ENCODE measurements around the gene BRME1.

Gene BRME1

GRCh38 chr19:13946414-13946813 is 40.5 kb upstream of the BRME1 start:
- DNase-seq (ENCODE audit: low spot score) = no peak
- in situ Hi-C loops (cut with MboI; ENCODE audit: low sequenced_read_pairs, unreplicated experiment) = no loop called here
- TF ChIP-seq, protein P1, sequence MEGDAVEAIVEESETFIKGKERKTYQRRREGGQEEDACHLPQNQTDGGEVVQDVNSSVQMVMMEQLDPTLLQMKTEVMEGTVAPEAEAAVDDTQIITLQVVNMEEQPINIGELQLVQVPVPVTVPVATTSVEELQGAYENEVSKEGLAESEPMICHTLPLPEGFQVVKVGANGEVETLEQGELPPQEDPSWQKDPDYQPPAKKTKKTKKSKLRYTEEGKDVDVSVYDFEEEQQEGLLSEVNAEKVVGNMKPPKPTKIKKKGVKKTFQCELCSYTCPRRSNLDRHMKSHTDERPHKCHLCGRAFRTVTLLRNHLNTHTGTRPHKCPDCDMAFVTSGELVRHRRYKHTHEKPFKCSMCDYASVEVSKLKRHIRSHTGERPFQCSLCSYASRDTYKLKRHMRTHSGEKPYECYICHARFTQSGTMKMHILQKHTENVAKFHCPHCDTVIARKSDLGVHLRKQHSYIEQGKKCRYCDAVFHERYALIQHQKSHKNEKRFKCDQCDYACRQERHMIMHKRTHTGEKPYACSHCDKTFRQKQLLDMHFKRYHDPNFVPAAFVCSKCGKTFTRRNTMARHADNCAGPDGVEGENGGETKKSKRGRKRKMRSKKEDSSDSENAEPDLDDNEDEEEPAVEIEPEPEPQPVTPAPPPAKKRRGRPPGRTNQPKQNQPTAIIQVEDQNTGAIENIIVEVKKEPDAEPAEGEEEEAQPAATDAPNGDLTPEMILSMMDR (IDR thresholded peaks at IDR 0.05; ENCODE audit: borderline replicate concordance, control extremely low read depth, extremely low read depth, insufficient read depth, missing control alignments) = no peak

DNA sequence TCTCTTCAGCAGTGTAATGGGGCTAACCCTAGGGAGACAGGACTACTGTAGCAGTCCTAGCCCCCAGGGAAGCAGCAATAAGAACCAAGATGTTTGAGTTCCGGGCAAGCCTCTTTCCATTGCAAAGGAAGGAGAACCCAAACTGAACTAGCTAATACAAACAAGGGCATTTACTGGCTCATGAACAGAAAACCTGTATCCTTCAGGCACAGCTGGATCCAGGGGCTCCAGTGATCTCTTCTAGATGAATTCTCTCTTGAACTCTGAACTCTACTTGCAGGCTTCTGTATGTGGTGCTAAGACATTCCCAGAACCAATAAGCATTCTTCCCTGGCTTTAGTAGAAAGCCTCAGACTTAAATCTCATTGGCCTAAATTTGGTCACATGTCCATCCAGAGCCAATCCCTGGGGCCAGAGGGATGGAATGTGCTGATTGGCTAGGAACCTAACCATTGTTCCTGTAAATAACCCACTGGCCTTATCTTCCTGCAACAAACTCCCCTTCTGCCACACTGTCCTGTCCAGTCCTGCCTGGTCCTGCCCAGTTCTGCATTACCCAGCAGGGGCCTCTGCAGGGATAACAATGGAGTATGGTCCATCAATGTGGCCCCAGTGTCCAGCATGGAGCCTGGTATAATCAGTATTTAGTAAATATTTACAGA is 36.2 kb upstream of the BRME1 start:
- in situ Hi-C loops (cut with MboI; ENCODE audit: low sequenced_read_pairs, unreplicated experiment) = no loop called here
- TF ChIP-seq, protein P1 (IDR thresholded peaks at IDR 0.05; ENCODE audit: borderline replicate concordance, control extremely low read depth, extremely low read depth, insufficient read depth, missing control alignments) = no peak
- DNase-seq (ENCODE audit: low spot score) = no peak

GRCh38 chr19:13938301-13939064 is 32.6 kb upstream of the BRME1 start, which contains the start of gene PODNL1:
Gene PODNL1 (minus strand): TSS chr19:13938417. CDS start chr19:13938181, 236 bp downstream.
- TF ChIP-seq, protein P1 (IDR thresholded peaks at IDR 0.05; ENCODE audit: borderline replicate concordance, control extremely low read depth, extremely low read depth, insufficient read depth, missing control alignments) = no peak
- no peak for DNase-seq (ENCODE audit: low spot score)
- in situ Hi-C loops (cut with MboI; ENCODE audit: low sequenced_read_pairs, unreplicated experiment) = no loop called here

GRCh38 chr19:13937479-13938300 is 31.8 kb upstream of the BRME1 start:
- in situ Hi-C loops (cut with MboI; ENCODE audit: low sequenced_read_pairs, unreplicated experiment) = no loop called here
- no peak for DNase-seq (ENCODE audit: low spot score)
- TF ChIP-seq, protein P1 (IDR thresholded peaks at IDR 0.05; ENCODE audit: borderline replicate concordance, control extremely low read depth, extremely low read depth, insufficient read depth, missing control alignments) = no peak

DNA sequence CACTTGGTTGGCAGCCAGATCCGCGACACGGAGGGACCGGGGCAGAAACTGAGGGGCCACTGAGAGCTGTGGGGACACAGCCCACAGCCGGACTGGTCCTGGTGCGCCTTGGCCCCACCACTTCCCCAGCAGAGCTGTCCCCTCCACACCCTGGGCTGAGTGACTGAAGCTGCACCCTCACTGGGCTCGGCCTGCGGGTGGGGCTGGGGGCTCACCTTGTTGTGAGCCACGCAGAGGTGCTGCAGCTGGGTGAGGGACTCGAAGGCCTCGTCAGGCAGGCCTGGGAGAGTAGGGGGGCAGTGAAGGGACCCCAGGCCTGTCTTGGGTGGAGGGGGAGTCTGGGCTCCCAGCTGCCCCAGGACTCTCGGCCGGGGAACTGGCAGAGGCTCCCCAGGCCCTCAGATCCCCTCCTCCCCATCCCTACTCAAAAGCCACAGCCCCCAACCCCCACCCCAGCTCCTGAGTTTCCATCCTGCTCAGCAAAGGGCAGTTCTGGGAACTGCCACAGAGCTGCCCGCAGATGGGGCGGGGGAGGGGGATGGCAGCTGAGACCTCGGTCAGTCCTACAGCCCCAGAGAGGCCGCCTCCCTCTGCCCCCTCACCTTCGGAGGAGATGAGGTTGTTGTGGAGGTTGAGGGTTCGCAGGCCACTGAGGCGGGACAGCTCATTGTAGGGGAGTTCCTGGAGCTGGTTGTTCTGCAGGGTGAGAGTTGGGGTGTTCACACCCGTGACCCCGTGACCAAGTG is 30.0 kb upstream of the BRME1 start:
- DNase-seq (ENCODE audit: low spot score) = no peak
- in situ Hi-C loops (cut with MboI; ENCODE audit: low sequenced_read_pairs, unreplicated experiment) = no loop called here
- TF ChIP-seq, protein P1 (IDR thresholded peaks at IDR 0.05; ENCODE audit: borderline replicate concordance, control extremely low read depth, extremely low read depth, insufficient read depth, missing control alignments) = no peak

GRCh38 chr19:13934785-13935109 is 28.8 kb upstream of the BRME1 start:
- TF ChIP-seq, protein P1 (IDR thresholded peaks at IDR 0.05; ENCODE audit: borderline replicate concordance, control extremely low read depth, extremely low read depth, insufficient read depth, missing control alignments) = no peak
- no peak for DNase-seq (ENCODE audit: low spot score)
- in situ Hi-C loops (cut with MboI; ENCODE audit: low sequenced_read_pairs, unreplicated experiment) = no loop called here
